ENCODE data around the gene TAF4B.
"Not testable (repeated sequence)": the region's sequence is repeated elsewhere in the genome, so short reads cannot be mapped to it uniquely, and the experiment has no call there.

Gene TAF4B

GRCh38 chr18:26237363-26237762, 11.1 kb downstream of the TAF4B start:
- not testable (repeated sequence) for DNase-seq

GRCh38 chr18:26238718-26239117, 12.5 kb downstream of the TAF4B start:
- not testable (repeated sequence) for DNase-seq

- not testable (repeated sequence) for DNase-seq
Observed at GRCh38 chr18:26242392-26242791, 16.1 kb downstream of the TAF4B start.

GRCh38 chr18:26245434-26245833, 19.2 kb downstream of the TAF4B start:
- not testable (repeated sequence) for DNase-seq

GRCh38 chr18:26252411-26252810, 26.2 kb downstream of the TAF4B start:
- DNase-seq: no peak

GRCh38 chr18:26254808-26255207, 28.6 kb downstream of the TAF4B start:
- DNase-seq: not testable (repeated sequence)

GRCh38 chr18:26255695-26256622, 29.7 kb downstream of the TAF4B start:
- no peak for DNase-seq

- no peak for DNase-seq
Observed at GRCh38 chr18:26258711-26259110, 32.5 kb downstream of the TAF4B start.

GRCh38 chr18:26259416-26259815, 33.2 kb downstream of the TAF4B start:
- DNase-seq: not testable (repeated sequence)

GRCh38 chr18:26262156-26262555, 35.9 kb downstream of the TAF4B start:
- no peak for DNase-seq

- DNase-seq: no peak
Observed at GRCh38 chr18:26267357-26267930, 41.2 kb downstream of the TAF4B start.

- no peak for DNase-seq
Observed at GRCh38 chr18:26268454-26268853, 42.2 kb downstream of the TAF4B start.

GRCh38 chr18:26271917-26272549, 45.8 kb downstream of the TAF4B start:
- no peak for DNase-seq

GRCh38 chr18:26277374-26277773, 51.1 kb downstream of the TAF4B start:
- DNase-seq: no peak

- DNase-seq: no peak
Observed at GRCh38 chr18:26279428-26279827, 53.2 kb downstream of the TAF4B start.

- no peak for DNase-seq
Observed at GRCh38 chr18:26286008-26286407, 59.8 kb downstream of the TAF4B start.

- DNase-seq: no peak
Observed at GRCh38 chr18:26287644-26288043, 61.4 kb downstream of the TAF4B start.

GRCh38 chr18:26290385-26290784, 64.1 kb downstream of the TAF4B start:
- no peak for DNase-seq

GRCh38 chr18:26293982-26294381, 67.7 kb downstream of the TAF4B start:
- no peak for DNase-seq

GRCh38 chr18:26298107-26298506, 71.9 kb downstream of the TAF4B start:
- DNase-seq: no peak

GRCh38 chr18:26301681-26302080, 75.4 kb downstream of the TAF4B start:
- no peak for DNase-seq

GRCh38 chr18:26303222-26303621, 77.0 kb downstream of the TAF4B start:
- DNase-seq: not testable (repeated sequence)

- DNase-seq: no peak
Observed at GRCh38 chr18:26304511-26304910, 78.3 kb downstream of the TAF4B start.
